ENCODE measurements around the gene KRT74. TPM values are rescaled to one million over a fixed set of nuclear protein-coding genes. Genes with fewer than 3 reads are reported as not detected.
"Not testable (repeated sequence)": the region's sequence is repeated elsewhere in the genome, so short reads cannot be mapped to it uniquely, and the experiment has no call there.

Gene KRT74
- total RNA-seq, 2 donors from 2014 or later = 2.9 TPM; not detected in 1

DNA sequence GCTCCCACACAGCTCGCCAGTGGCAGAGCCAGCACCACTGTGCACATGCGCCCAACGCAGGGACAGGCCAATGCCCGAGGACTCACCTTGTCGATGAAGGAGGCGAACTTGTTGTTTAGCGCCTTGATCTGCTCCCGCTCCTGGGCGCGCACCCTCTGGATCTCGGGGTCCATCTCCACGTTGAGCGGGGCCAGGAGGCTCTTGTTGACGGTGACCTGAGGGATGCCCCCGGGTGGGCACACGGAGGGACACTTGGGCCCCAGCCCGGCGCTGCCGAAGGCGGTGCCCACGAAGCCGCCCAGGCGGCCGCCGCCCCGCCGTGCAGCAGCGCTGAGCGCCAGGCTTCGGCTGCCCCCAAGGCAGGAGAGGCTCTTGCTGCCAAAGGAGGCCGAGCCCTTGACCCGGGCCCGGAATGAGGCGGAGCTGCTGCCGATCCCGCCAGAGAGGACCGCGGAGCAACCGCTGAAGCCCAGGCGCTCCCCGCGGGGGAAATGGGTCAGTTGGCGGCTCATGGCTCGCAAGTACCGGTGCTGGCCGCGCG lies 27.4 kb upstream of the KRT74 start, which contains the start of gene KRT72:
TSS of gene KRT72 (minus strand) at position 523 of the 541 bp plus-strand sequence. CDS start at position 512, 11 bp downstream.
- H3K4me3 ChIP-seq = no peak within 1 kb of the TSS
- no peaks in the 10 kb centered on the region for H3K9me3 ChIP-seq
- no peaks in the 10 kb centered on the region for H3K36me3 ChIP-seq
- H3K27me3 ChIP-seq = peaks cover 0 to 2% of the 10 kb centered on the region in 2 donors
- TF ChIP-seq, protein P1, sequence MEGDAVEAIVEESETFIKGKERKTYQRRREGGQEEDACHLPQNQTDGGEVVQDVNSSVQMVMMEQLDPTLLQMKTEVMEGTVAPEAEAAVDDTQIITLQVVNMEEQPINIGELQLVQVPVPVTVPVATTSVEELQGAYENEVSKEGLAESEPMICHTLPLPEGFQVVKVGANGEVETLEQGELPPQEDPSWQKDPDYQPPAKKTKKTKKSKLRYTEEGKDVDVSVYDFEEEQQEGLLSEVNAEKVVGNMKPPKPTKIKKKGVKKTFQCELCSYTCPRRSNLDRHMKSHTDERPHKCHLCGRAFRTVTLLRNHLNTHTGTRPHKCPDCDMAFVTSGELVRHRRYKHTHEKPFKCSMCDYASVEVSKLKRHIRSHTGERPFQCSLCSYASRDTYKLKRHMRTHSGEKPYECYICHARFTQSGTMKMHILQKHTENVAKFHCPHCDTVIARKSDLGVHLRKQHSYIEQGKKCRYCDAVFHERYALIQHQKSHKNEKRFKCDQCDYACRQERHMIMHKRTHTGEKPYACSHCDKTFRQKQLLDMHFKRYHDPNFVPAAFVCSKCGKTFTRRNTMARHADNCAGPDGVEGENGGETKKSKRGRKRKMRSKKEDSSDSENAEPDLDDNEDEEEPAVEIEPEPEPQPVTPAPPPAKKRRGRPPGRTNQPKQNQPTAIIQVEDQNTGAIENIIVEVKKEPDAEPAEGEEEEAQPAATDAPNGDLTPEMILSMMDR (IDR thresholded peaks at IDR 0.05) = no peak
- peak; percentile 48 for DNase-seq (ENCODE audit: low spot score)
- peaks cover 0 to 4% of the 10 kb centered on the region in 2 donors for H3K4me1 ChIP-seq
- no peak within 1 kb of the TSS for H3K27ac ChIP-seq

DNA sequence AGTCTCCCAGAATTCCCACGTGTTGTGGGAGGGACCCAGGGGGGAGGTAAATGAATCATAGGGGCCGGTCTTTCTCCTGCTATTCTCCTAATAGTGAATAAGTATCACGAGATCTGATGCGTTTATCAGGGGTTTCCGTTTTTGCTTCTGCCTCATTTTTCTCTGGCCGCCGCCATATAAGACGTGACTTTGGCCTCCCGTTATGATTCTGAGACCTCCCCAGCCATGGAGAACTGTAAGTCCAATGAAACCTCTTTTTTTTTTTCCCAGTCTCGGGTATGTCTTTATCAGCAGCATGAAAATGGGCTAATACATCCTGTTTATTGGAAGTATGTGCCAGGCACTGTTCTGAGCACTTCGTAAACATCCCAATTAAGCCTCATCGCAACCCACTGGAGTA lies 26.8 kb upstream of the KRT74 start:
- Histone ChIP-seq H3K27ac (no peak overlapping the region), H3K4me3 (no peak overlapping the region), H3K36me3 (no peaks in the 10 kb centered on the region), H3K9me3 (no peaks in the 10 kb centered on the region), H3K4me1 (peaks cover 0 to 4% of the 10 kb centered on the region in 2 donors), H3K27me3 (peaks cover 0 to 2% of the 10 kb centered on the region in 2 donors)
- TF ChIP-seq, protein P1 (IDR thresholded peaks at IDR 0.05) = no peak
- DNase-seq (ENCODE audit: low spot score) = no peak

DNA sequence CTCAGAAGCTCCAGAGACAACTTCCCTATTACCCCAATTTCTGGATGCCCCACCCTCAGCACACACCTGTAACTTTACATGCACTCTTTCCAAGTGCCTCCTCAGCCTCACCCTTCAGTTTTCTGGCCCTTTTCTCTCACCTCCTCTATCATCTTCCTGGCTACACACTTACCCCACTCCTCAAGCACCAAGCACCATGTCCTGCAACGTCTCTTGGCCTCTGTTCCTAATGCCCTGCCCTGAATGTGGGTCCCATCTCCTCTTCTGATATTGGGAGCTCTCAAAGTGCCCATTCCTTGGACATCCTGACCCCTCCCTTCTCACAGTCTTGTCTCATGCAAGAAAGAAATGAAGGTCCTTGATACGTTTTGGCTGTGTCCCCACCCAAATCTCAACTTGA lies 26.4 kb upstream of the KRT74 start:
- Histone ChIP-seq H3K36me3 (no peaks in the 10 kb centered on the region), H3K4me1 (peaks cover 0 to 4% of the 10 kb centered on the region in 2 donors), H3K4me3 (no peak overlapping the region), H3K27ac (no peak overlapping the region), H3K9me3 (no peaks in the 10 kb centered on the region), H3K27me3 (peaks cover 0 to 2% of the 10 kb centered on the region in 2 donors)
- TF ChIP-seq, protein P1 (IDR thresholded peaks at IDR 0.05) = no peak
- DNase-seq (ENCODE audit: low spot score) = no peak

DNA sequence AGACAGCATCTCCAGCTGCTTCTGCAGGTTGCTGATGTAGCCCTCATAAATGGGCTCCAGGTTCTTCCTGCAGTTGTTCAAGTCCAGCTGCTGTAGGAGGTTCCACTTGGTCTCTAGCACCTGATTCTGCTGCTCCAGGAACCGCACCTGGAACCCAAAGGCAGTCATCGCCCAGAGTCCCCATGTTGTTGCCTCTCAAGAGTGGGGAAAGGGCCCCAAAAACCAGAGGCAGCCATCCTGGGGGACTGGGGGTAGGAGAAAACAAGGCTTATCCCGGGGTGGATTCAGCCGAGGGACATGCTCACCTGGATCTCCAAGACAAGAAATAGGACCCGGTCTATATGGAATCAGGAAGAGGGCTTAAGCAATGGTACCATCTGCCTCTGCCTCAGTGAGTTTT lies 25.3 kb upstream of the KRT74 start:
- Histone ChIP-seq H3K36me3 (no peaks in the 10 kb centered on the region), H3K27ac (no peak overlapping the region), H3K4me1 (peaks cover 0 to 4% of the 10 kb centered on the region in 2 donors), H3K4me3 (no peak overlapping the region), H3K27me3 (peaks cover 0 to 2% of the 10 kb centered on the region in 2 donors), H3K9me3 (no peaks in the 10 kb centered on the region)
- TF ChIP-seq, protein P1 (IDR thresholded peaks at IDR 0.05) = no peak
- no peak for DNase-seq (ENCODE audit: low spot score)

DNA sequence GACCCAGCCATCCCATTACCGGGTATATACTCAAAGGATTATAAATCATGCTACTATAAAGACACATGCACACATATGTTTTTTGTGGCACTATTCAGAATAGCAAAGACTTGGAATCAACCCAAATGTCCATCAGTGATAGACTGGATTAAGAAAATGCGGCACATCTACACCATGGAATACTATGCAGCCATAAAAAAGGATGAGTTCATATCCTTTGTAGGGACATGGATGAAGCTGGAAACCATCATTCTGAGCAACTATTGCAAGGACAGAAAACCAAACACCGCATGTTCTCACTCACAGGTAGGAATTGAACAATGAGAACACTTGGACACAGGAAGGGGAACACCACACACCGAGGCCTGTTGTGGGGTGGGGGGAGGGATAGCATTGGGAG lies 20.6 kb upstream of the KRT74 start:
- not testable (repeated sequence) for H3K36me3 ChIP-seq; H3K27me3 ChIP-seq; H3K4me1 ChIP-seq; H3K27ac ChIP-seq; H3K9me3 ChIP-seq; DNase-seq (ENCODE audit: low spot score); H3K4me3 ChIP-seq

DNA sequence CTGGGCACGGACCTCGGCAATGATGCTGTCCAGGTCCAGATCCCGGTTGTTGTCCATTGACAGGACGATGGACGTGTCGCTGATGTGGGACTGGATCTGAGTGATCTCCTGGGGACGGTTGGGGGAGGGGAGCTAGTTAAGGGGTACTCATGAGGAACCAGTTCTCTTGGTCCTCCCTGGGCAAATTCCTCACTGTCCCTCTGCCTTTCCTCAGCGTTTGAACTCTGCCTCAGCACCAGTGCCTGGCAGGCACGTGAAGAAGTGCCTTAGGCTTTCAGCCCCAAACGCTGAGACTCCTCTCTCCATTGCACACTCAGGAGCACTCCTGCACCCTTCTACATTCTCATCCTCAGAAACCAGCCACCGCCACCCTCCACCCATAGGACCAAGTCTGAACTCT lies 17.9 kb upstream of the KRT74 start:
- Histone ChIP-seq H3K9me3 (no peaks in the 10 kb centered on the region), H3K36me3 (no peaks in the 10 kb centered on the region)

More for the DNA sequence above, 17.9 kb upstream of the KRT74 start:
- Histone ChIP-seq H3K4me3 (no peak overlapping the region), H3K27me3 (no peaks in the 10 kb centered on the region), H3K4me1 (no peaks in the 10 kb centered on the region), H3K27ac (no peak overlapping the region)
- no peak for DNase-seq (ENCODE audit: low spot score)
- TF ChIP-seq, protein P1 (IDR thresholded peaks at IDR 0.05) = no peak

Data from right atrium auricular region (tissue), 2 donors.